LNCaP clone FGC (cell line): Measurements from ENCODE around the gene PPP4R1.

Experiments used
- DNase-seq: peaks from one replicate; pipeline ENCODE4 v3.0.0-alpha.2; 2011; ENCODE audit warnings: low read depth
- H3K4me3 ChIP-seq: 2 replicates; pipeline ENCODE4 v1.5.1; 2011; ENCODE audit warnings: mild to moderate bottlenecking, low read depth, low read length, control low read depth
- TF ChIP-seq, protein P1 (sequence below): IDR thresholded peaks from 2 replicates; pipeline ENCODE4 v1.5.1; 2012; ENCODE audit warnings: mild to moderate bottlenecking; ENCODE audit not compliant: control insufficient read depth, insufficient read depth; ENCODE audit errors: extremely low read depth

PPP4R1 gene

DNA sequence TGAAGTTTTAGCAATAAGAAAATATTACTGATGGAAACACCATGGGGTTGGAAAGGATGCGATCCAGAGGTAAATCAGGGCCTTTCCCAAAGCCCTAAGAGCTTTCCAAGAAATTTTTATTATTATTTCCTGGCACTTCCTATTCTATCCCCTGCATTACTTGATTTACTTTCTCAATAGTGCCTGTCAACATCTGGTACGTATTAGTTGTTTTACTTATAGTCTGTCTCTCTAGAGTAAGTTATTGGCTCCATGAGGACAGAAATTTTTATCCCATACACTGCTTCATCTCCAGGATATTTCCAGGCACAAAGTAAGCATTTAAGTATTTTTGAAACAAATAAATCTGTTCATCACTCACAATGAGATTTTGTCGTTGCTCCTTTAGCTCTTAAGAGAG, 18.1 kb downstream of the PPP4R1 start:
- DNase-seq: no peak
- TF ChIP-seq, protein P1, sequence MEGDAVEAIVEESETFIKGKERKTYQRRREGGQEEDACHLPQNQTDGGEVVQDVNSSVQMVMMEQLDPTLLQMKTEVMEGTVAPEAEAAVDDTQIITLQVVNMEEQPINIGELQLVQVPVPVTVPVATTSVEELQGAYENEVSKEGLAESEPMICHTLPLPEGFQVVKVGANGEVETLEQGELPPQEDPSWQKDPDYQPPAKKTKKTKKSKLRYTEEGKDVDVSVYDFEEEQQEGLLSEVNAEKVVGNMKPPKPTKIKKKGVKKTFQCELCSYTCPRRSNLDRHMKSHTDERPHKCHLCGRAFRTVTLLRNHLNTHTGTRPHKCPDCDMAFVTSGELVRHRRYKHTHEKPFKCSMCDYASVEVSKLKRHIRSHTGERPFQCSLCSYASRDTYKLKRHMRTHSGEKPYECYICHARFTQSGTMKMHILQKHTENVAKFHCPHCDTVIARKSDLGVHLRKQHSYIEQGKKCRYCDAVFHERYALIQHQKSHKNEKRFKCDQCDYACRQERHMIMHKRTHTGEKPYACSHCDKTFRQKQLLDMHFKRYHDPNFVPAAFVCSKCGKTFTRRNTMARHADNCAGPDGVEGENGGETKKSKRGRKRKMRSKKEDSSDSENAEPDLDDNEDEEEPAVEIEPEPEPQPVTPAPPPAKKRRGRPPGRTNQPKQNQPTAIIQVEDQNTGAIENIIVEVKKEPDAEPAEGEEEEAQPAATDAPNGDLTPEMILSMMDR: no peak
- no peak overlapping the region for H3K4me3 ChIP-seq

GRCh38 chr18:9594823-9595596, 19.3 kb downstream of the PPP4R1 start:
- TF ChIP-seq, protein P1: no peak
- no peak for DNase-seq
- H3K4me3 ChIP-seq: no peak overlapping the region

- TF ChIP-seq, protein P1: no peak
- no peak for DNase-seq
- H3K4me3 ChIP-seq: no peak overlapping the region
Observed at GRCh38 chr18:9587924-9588323, 26.4 kb downstream of the PPP4R1 start.

- TF ChIP-seq, protein P1: no peak
- DNase-seq: no peak
- no peak overlapping the region for H3K4me3 ChIP-seq
Observed at GRCh38 chr18:9586814-9587213, 27.5 kb downstream of the PPP4R1 start.

DNA sequence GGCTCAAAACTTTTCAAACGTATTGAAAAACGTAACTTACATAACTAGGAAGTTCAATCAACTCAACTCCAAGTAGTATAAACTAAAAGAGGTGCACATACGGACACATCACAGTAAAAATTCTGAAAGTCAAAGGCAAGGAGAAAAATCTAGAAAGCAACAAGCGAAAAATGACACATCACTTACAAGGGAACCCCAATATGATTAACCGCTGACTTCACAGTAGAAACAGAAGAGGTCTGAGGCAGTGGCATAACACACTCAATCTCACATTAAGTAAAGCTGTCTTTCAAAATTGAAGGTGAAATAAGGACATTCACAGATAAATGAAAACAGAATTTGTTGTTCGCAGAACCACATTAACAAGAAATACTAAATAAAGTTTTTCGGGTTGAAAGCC, 32.7 kb downstream of the PPP4R1 start:
- no peak for DNase-seq
- H3K4me3 ChIP-seq: no peak overlapping the region
- TF ChIP-seq, protein P1: no peak

- DNase-seq: no peak
- no peak overlapping the region for H3K4me3 ChIP-seq
- TF ChIP-seq, protein P1: no peak
Observed at GRCh38 chr18:9578306-9578705, 36.1 kb downstream of the PPP4R1 start.

DNA sequence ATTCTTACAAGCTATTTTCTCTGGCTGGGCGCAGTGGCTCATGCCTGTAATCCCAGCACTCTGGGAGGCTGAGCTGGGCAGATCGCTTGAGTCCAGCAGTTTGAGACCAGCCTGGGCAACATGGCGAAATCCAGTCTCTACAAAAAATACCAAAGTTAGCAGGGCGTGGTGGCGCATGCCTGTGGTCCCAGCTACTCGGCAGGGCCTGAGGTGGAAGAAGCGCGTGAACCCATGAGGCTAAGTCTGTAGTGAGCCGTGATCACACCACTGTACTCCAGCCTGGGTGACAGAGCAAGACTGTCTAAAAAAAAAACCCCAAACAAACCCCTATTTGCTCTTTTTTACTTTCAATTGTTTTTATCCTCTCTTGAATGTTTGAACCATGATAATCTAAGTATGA, 37.0 kb downstream of the PPP4R1 start:
- TF ChIP-seq, protein P1: no peak
- DNase-seq: no peak
- no peak overlapping the region for H3K4me3 ChIP-seq
